Measurements from ENCODE around the gene KRTAP10-4. TPM values are rescaled to one million over a fixed set of nuclear protein-coding genes. Genes with fewer than 3 reads are reported as not detected.

The KRTAP10-4 gene
- total and polyA plus RNA-seq, 2 of the 4 experiments (the other 2 are of a cell fraction) = not detected

- WGBS, 2 experiments (ENCODE audit: extremely low coverage in 2 of 2, insufficient read length in 1 of 2) = 92% methylated on average over 2 of the region's 9 CpGs; no CpG with 5 or more reads in 1 of the 2 experiments
- no peak overlapping the region for H3K18ac ChIP-seq (ENCODE audit: low read depth, low read length)
- no peaks in the 10 kb centered on the region for H4K20me1 ChIP-seq (ENCODE audit: insufficient read depth, low read length)
- no peak overlapping the region for H2AFZ ChIP-seq (replicated peaks; ENCODE audit: low read length, poor library complexity)
- dilution Hi-C loops (cut with HindIII; ENCODE audit: low sequenced_read_pairs, unreplicated experiment) (no loop called here), in situ Hi-C loops (cut with MboI; ENCODE audit: low sequenced_read_pairs) (no loop called here), intact Hi-C loops (cut with micrococcal nuclease) (no loop called here)
- H2AK5ac ChIP-seq (ENCODE audit: low read depth, low read length) = no peak overlapping the region
- H3K4me3 ChIP-seq (ENCODE audit: insufficient read depth, low read depth, low read length) = no peak overlapping the region
- ATAC-seq (ENCODE audit: low read depth) (no peak), DNase-seq (no peak)
- no peak overlapping the region for H3K27ac ChIP-seq (ENCODE audit: insufficient read depth, low read length)
- H2BK20ac ChIP-seq (ENCODE audit: low read depth, low read length) = no peak overlapping the region
- no peak overlapping the region for H2BK120ac ChIP-seq (ENCODE audit: low read depth, low read length)
- no peaks in the 10 kb centered on the region for H3K79me1 ChIP-seq (ENCODE audit: low read depth in 1 of 2, low read length in 2 of 2)
- no peak overlapping the region for H4K5ac ChIP-seq (ENCODE audit: low read depth, low read length)
- H3K4ac ChIP-seq (ENCODE audit: low read depth, low read length) = no peak overlapping the region
- POLR2A ChIA-PET (ENCODE audit: unreplicated experiment) = no interaction called here
- H2BK5ac ChIP-seq (ENCODE audit: low read depth, low read length, poor library complexity, severe bottlenecking) = no peak overlapping the region
- no peak overlapping the region for H2AK9ac ChIP-seq (replicated peaks; ENCODE audit: low read depth, low read length, poor library complexity)
- H4K91ac ChIP-seq (ENCODE audit: insufficient read depth, low read depth, low read length) = no peak overlapping the region
- H3K4me1 ChIP-seq (ENCODE audit: control insufficient read depth, insufficient read depth, low read length) = no peaks in the 10 kb centered on the region
- no peaks in the 10 kb centered on the region for H3K36me3 ChIP-seq (ENCODE audit: control insufficient read depth, insufficient read depth, low read length)
- BruUV-seq (replicated peaks) = no TSS peak
- H3K9me3 ChIP-seq (ENCODE audit: control insufficient read depth, insufficient read depth, low read length) = no peaks in the 10 kb centered on the region
- H3K23ac ChIP-seq (ENCODE audit: low read depth, low read length) = no peak overlapping the region
- H3K27me3 ChIP-seq (ENCODE audit: control insufficient read depth, insufficient read depth, low read length) = peaks cover 17% of the 10 kb centered on the region
- H3K4me2 ChIP-seq (ENCODE audit: low read depth, low read length) = no peak overlapping the region
- H3K14ac ChIP-seq (replicated peaks; ENCODE audit: low read depth, low read length) = no peak overlapping the region
- CTCF ChIA-PET = no interaction called here
- no peak overlapping the region for H2BK15ac ChIP-seq (ENCODE audit: low read depth, low read length)
- H4K8ac ChIP-seq (ENCODE audit: low read depth in 2 of 2, low read length in 2 of 2) = no peak overlapping the region
- no peaks in the 10 kb centered on the region for H3K9me1 ChIP-seq (ENCODE audit: insufficient read depth, low read length)
- H3K56ac ChIP-seq (ENCODE audit: extremely low read depth, insufficient read depth, low read length) = no peak overlapping the region
- H3K9ac ChIP-seq (ENCODE audit: low read depth, low read length) = no peak overlapping the region
- TF ChIP-seq NFE2L2 (IDR thresholded peaks at IDR 0.05; ENCODE audit: low read depth, low read length) = no peak
- no peak for TF ChIP-seq RAD21 (IDR thresholded peaks at IDR 0.05; ENCODE audit: low read length)
- TF ChIP-seq RCOR1 (IDR thresholded peaks at IDR 0.05; ENCODE audit: insufficient replicate concordance, low read length) = no peak
These were observed 16.6 kb upstream of the KRTAP10-4 start for GRCh38 chr21:44556879-44557278.

All from IMR-90 (cell line).